Activated CD8-positive, alpha-beta memory T cell treated with anti-CD3 and anti-CD28 coated beads, Interleukin-2, amount 10 ng/mL, durations not matched to agents 7 days and 5 days (primary cell): ENCODE results near the gene MXD1. TPM values are rescaled to one million over a fixed set of nuclear protein-coding genes. Genes with fewer than 3 reads are reported as not detected.
A peak's percentile ranks its signal among the peaks of the same experiment; 100 is the strongest.
"Not testable (repeated sequence)": the region's sequence is repeated elsewhere in the genome, so short reads cannot be mapped to it uniquely, and the experiment has no call there.

ENCODE experiments used
- ATAC-seq: fragments of 150-1000 bp; cut with Tn5 transposase; one replicate; pipeline ENCODE4 v1.10.0; 2021; ENCODE audit warnings: moderate library complexity
- CTCF ChIA-PET: fragments of 350-600 bp; sonication (Branson Sonifier 250); formaldehyde crosslinking; loops from one replicate; lab custom pipeline; 2021; ENCODE audit warnings: antibody characterized with exemption; lab: Charles Lee
- DNase-seq: peaks from one replicate; pipeline ENCODE4 v3.0.0-alpha.2; 2020
- H3K27ac Mint-ChIP-seq: one replicate; pipeline ENCODE4 v1.8.0; 2021; ENCODE audit warnings: mild to moderate bottlenecking, mixed read lengths
- H3K27me3 Mint-ChIP-seq: one replicate; pipeline ENCODE4 v1.8.0; 2021; ENCODE audit warnings: mixed read lengths
- H3K36me3 Mint-ChIP-seq: one replicate; pipeline ENCODE4 v1.8.0; 2021; ENCODE audit warnings: mild to moderate bottlenecking, mixed read lengths
- H3K4me1 Mint-ChIP-seq: one replicate; pipeline ENCODE4 v1.8.0; 2021; ENCODE audit warnings: mixed read lengths
- H3K4me3 Mint-ChIP-seq: one replicate; pipeline ENCODE4 v1.8.0; 2021; ENCODE audit warnings: mild to moderate bottlenecking, moderate library complexity, mixed read lengths
- H3K9me3 Mint-ChIP-seq: one replicate; pipeline ENCODE4 v1.8.0; 2022; ENCODE audit warnings: low read depth, mixed read lengths
- total RNA-seq, 2 experiments: library from RNA; stranded (reverse); gene quantifications; one replicate each; pipeline ENCODE4 v1.2.3, GENCODE V29; 2021

MXD1 gene
- total RNA-seq, result 10 to 100 TPM; 19.3 to 22.3 TPM

GRCh38 chr2:69914950-69915945 is at the start of gene MXD1:
Gene MXD1 (plus strand): TSS chr2:69915109. CDS start chr2:69915331, 222 bp downstream.
- peak within 1 kb of the TSS; percentile 86 for H3K27ac Mint-ChIP-seq
- no peaks in the 10 kb centered on the region for H3K27me3 Mint-ChIP-seq
- peak within 1 kb of the TSS; percentile 78 for H3K4me3 Mint-ChIP-seq
- CTCF ChIA-PET, result interaction anchor here (0.6 to 6.9 kb wide), 30 partner anchors 10 to 388 kb away, joined by 3 to 135 read pairs (median 5); partner anchors contain the start of genes C2orf42 and SNRPG
- ATAC-seq (no peak), DNase-seq (peak; percentile 52)
- H3K4me1 Mint-ChIP-seq, result peaks cover 38% of the 10 kb centered on the region
- peaks cover 22% of the 10 kb centered on the region for H3K36me3 Mint-ChIP-seq
- no peaks in the 10 kb centered on the region for H3K9me3 Mint-ChIP-seq

- CTCF ChIA-PET, result interaction anchor here (0.8 to 1.2 kb wide), 2 partner anchors 9 to 164 kb away, joined by 3 read pairs; no protein-coding TSS in a partner anchor
- no peak overlapping the region for H3K27ac Mint-ChIP-seq
- H3K36me3 Mint-ChIP-seq, result peaks cover 4% of the 10 kb centered on the region
- no peaks in the 10 kb centered on the region for H3K27me3 Mint-ChIP-seq
- H3K9me3 Mint-ChIP-seq, result no peaks in the 10 kb centered on the region
- ATAC-seq (no peak), DNase-seq (no peak)
- peaks cover 7% of the 10 kb centered on the region for H3K4me1 Mint-ChIP-seq
- no peak overlapping the region for H3K4me3 Mint-ChIP-seq
Measured at GRCh38 chr2:69888451-69888850, 26.5 kb upstream of the MXD1 start.

GRCh38 chr2:69889302-69889701 is 25.6 kb upstream of the MXD1 start:
- no peak for DNase-seq
- H3K27ac Mint-ChIP-seq, result no peak overlapping the region
- no peaks in the 10 kb centered on the region for H3K9me3 Mint-ChIP-seq
- H3K4me3 Mint-ChIP-seq, result no peak overlapping the region
- H3K36me3 Mint-ChIP-seq, result peaks cover 4% of the 10 kb centered on the region
- ATAC-seq, result no peak
- H3K27me3 Mint-ChIP-seq, result no peaks in the 10 kb centered on the region
- CTCF ChIA-PET, result interaction anchor here (0.9 kb wide), 1 partner anchor 165 kb away, joined by 3 read pairs; no protein-coding TSS in a partner anchor
- H3K4me1 Mint-ChIP-seq, result peaks cover 13% of the 10 kb centered on the region

GRCh38 chr2:69890881-69891280 is 24.0 kb upstream of the MXD1 start:
- Mint-ChIP-seq H3K36me3 (peaks cover 9% of the 10 kb centered on the region), H3K4me3 (no peak overlapping the region), H3K27ac (no peak overlapping the region), H3K27me3 (no peaks in the 10 kb centered on the region), H3K9me3 (no peaks in the 10 kb centered on the region), H3K4me1 (peaks cover 28% of the 10 kb centered on the region)
- ATAC-seq (no peak), DNase-seq (no peak)
- CTCF ChIA-PET, result interaction anchor here (0.5 kb wide), 1 partner anchor 133 kb away, joined by 3 read pairs; no protein-coding TSS in a partner anchor

- not testable (repeated sequence) for DNase-seq, H3K27me3 Mint-ChIP-seq, ATAC-seq, H3K9me3 Mint-ChIP-seq
- CTCF ChIA-PET, result interaction anchor here (0.9 to 2.0 kb wide), 5 partner anchors 9 to 178 kb away, joined by 3 to 5 read pairs (median 3); partner anchors contain the start of gene MXD1
- Mint-ChIP-seq H3K27ac (peak overlapping the region; percentile 97), H3K4me1 (peaks cover 38% of the 10 kb centered on the region), H3K4me3 (peak overlapping the region; percentile 97), H3K36me3 (peaks cover 20% of the 10 kb centered on the region)
Measured at GRCh38 chr2:69892838-69893424, 22.0 kb upstream of the MXD1 start.

- CTCF ChIA-PET, result interaction anchor here (0.9 to 3.1 kb wide), 8 partner anchors 8 to 408 kb away, joined by 3 to 13 read pairs (median 4); partner anchors contain the start of genes FAM136A and SNRPG
- Mint-ChIP-seq H3K9me3 (no peaks in the 10 kb centered on the region), H3K4me1 (peaks cover 42% of the 10 kb centered on the region), H3K27me3 (no peaks in the 10 kb centered on the region), H3K27ac (peak within 1 kb of the TSS; percentile 97), H3K4me3 (peak within 1 kb of the TSS; percentile 97), H3K36me3 (peaks cover 25% of the 10 kb centered on the region)
- peak; percentile 88 for DNase-seq
- peak; percentile 85 for ATAC-seq
Measured at GRCh38 chr2:69893684-69894551, 21.0 kb upstream of the MXD1 start, which contains the start of gene SNRNP27. Gene SNRNP27 (plus strand): TSS chr2:69893956. CDS start chr2:69893985, 29 bp downstream.

- Mint-ChIP-seq H3K27ac (peak overlapping the region; percentile 35), H3K4me3 (peak overlapping the region; percentile 97), H3K4me1 (peaks cover 42% of the 10 kb centered on the region), H3K36me3 (peaks cover 29% of the 10 kb centered on the region)
- H3K27me3 Mint-ChIP-seq, DNase-seq, ATAC-seq, H3K9me3 Mint-ChIP-seq: not testable (repeated sequence)
- CTCF ChIA-PET, result interaction anchor here (1.2 to 3.1 kb wide), 2 partner anchors 170 to 399 kb away, joined by 4 to 13 read pairs; partner anchors contain the start of gene SNRPG
Measured at GRCh38 chr2:69894737-69895136, 20.2 kb upstream of the MXD1 start.

GRCh38 chr2:69902213-69902922 is 12.5 kb upstream of the MXD1 start:
- no peaks in the 10 kb centered on the region for H3K27me3 Mint-ChIP-seq
- ATAC-seq, result peak; percentile 56
- H3K36me3 Mint-ChIP-seq, result peaks cover 58% of the 10 kb centered on the region
- peak overlapping the region; percentile 90 for H3K27ac Mint-ChIP-seq
- peaks cover 47% of the 10 kb centered on the region for H3K4me1 Mint-ChIP-seq
- CTCF ChIA-PET, result interaction anchor here (1.1 to 2.5 kb wide), 6 partner anchors 9 to 240 kb away, joined by 3 to 11 read pairs (median 5); partner anchors contain the start of genes MXD1 and SNRNP27
- DNase-seq, result peak; percentile 43
- H3K9me3 Mint-ChIP-seq, result no peaks in the 10 kb centered on the region
- H3K4me3 Mint-ChIP-seq, result peak overlapping the region; percentile 92

GRCh38 chr2:69907216-69907615 is 7.7 kb upstream of the MXD1 start:
- Mint-ChIP-seq H3K4me3 (no peak overlapping the region), H3K36me3 (peaks cover 36% of the 10 kb centered on the region), H3K27me3 (no peaks in the 10 kb centered on the region), H3K4me1 (peaks cover 23% of the 10 kb centered on the region), H3K27ac (no peak overlapping the region), H3K9me3 (no peaks in the 10 kb centered on the region)
- DNase-seq, result no peak
- CTCF ChIA-PET, result no interaction called here
- ATAC-seq, result no peak

GRCh38 chr2:69911985-69912563 is 2.8 kb upstream of the MXD1 start:
- H3K27me3 Mint-ChIP-seq, result no peaks in the 10 kb centered on the region

GRCh38 chr2:69914164-69914949 is 552 bp upstream of the MXD1 start:
- peak; percentile 100 for DNase-seq

More at GRCh38 chr2:69911985-69912563, 2.8 kb upstream of the MXD1 start:
- peaks cover 26% of the 10 kb centered on the region for H3K4me1 Mint-ChIP-seq
- CTCF ChIA-PET, result interaction anchor here (0.6 to 6.9 kb wide), 22 partner anchors 11 to 393 kb away, joined by 3 to 135 read pairs (median 4); partner anchors contain the start of genes C2orf42, FAM136A and SNRPG
- DNase-seq, result no peak
- ATAC-seq, result no peak
- H3K36me3 Mint-ChIP-seq, result peaks cover 20% of the 10 kb centered on the region
- H3K27ac Mint-ChIP-seq, result peak overlapping the region; percentile 18
- no peaks in the 10 kb centered on the region for H3K9me3 Mint-ChIP-seq
- no peak overlapping the region for H3K4me3 Mint-ChIP-seq

More at GRCh38 chr2:69914164-69914949, 552 bp upstream of the MXD1 start:
- peaks cover 38% of the 10 kb centered on the region for H3K4me1 Mint-ChIP-seq
- ATAC-seq, result peak; percentile 91
- H3K36me3 Mint-ChIP-seq, result peaks cover 19% of the 10 kb centered on the region
- no peaks in the 10 kb centered on the region for H3K27me3 Mint-ChIP-seq
- peak overlapping the region; percentile 78 for H3K4me3 Mint-ChIP-seq
- H3K9me3 Mint-ChIP-seq, result no peaks in the 10 kb centered on the region
- CTCF ChIA-PET, result interaction anchor here (0.6 to 6.9 kb wide), 28 partner anchors 9 to 390 kb away, joined by 3 to 135 read pairs (median 5); partner anchors contain the start of genes C2orf42 and SNRPG
- H3K27ac Mint-ChIP-seq, result peak overlapping the region; percentile 86
